GM19468 (cell line): Measurements from ENCODE around the gene SLC38A10.

ENCODE experiments used
- ATAC-seq: cut with Tn5 transposase; IDR thresholded peaks from one replicate; pipeline ENCODE4 v1.9.1; 2021; ENCODE audit warnings: mild to moderate bottlenecking, moderate library complexity, moderate number of reproducible peaks; ENCODE audit not compliant: unreplicated experiment; ENCODE audit errors: extremely low read depth

The SLC38A10 gene

GRCh38 chr17:81282876-81283275 lies 12.2 kb downstream of the SLC38A10 start:
- no peak for ATAC-seq

GRCh38 chr17:81282141-81282540 lies 13.0 kb downstream of the SLC38A10 start:
- ATAC-seq: no peak

- no peak for ATAC-seq
These were observed 14.5 kb downstream of the SLC38A10 start for GRCh38 chr17:81280571-81280970.

GRCh38 chr17:81279278-81280275 lies 15.5 kb downstream of the SLC38A10 start:
- ATAC-seq: no peak

- no peak for ATAC-seq
These were observed 16.3 kb downstream of the SLC38A10 start for GRCh38 chr17:81278831-81279230.

- ATAC-seq: no peak
These were observed 17.0 kb downstream of the SLC38A10 start for GRCh38 chr17:81277946-81278693.

GRCh38 chr17:81277421-81277820 lies 17.7 kb downstream of the SLC38A10 start:
- no peak for ATAC-seq

- no peak for ATAC-seq
These were observed 18.3 kb downstream of the SLC38A10 start for GRCh38 chr17:81276781-81277180.

- no peak for ATAC-seq
These were observed 20.6 kb downstream of the SLC38A10 start for GRCh38 chr17:81274471-81274855.

GRCh38 chr17:81273698-81274470 lies 21.2 kb downstream of the SLC38A10 start:
- no peak for ATAC-seq

- no peak for ATAC-seq
These were observed 22.5 kb downstream of the SLC38A10 start for GRCh38 chr17:81272616-81273015.

- ATAC-seq: no peak
These were observed 23.9 kb downstream of the SLC38A10 start for GRCh38 chr17:81271226-81271625.

- no peak for ATAC-seq
These were observed 24.8 kb downstream of the SLC38A10 start for GRCh38 chr17:81270279-81270678.

- no peak for ATAC-seq
These were observed 27.6 kb downstream of the SLC38A10 start for GRCh38 chr17:81267390-81268067.

GRCh38 chr17:81265576-81265975 lies 29.5 kb downstream of the SLC38A10 start:
- no peak for ATAC-seq

GRCh38 chr17:81264640-81265039 lies 30.5 kb downstream of the SLC38A10 start:
- no peak for ATAC-seq

- no peak for ATAC-seq
These were observed 31.5 kb downstream of the SLC38A10 start for GRCh38 chr17:81263371-81264181.

GRCh38 chr17:81261582-81262336 lies 33.3 kb downstream of the SLC38A10 start:
- no peak for ATAC-seq
